GM18498 (cell line): Measurements from ENCODE around the gene LSM14B.
A peak's percentile ranks its signal among the peaks of the same experiment; 100 is the strongest.
"Not testable (repeated sequence)": the region's sequence is repeated elsewhere in the genome, so short reads cannot be mapped to it uniquely, and the experiment has no call there.

ENCODE experiments used
- ATAC-seq: cut with Tn5 transposase; IDR thresholded peaks from one replicate; pipeline ENCODE4 v1.9.1; 2021; ENCODE audit warnings: mild to moderate bottlenecking, moderate library complexity; ENCODE audit not compliant: unreplicated experiment

LSM14B gene

GRCh38 chr20:62111148-62111547, 11.1 kb upstream of the LSM14B start:
- ATAC-seq = no peak

GRCh38 chr20:62112368-62112767, 9.9 kb upstream of the LSM14B start:
- no peak for ATAC-seq

GRCh38 chr20:62114894-62115293, 7.4 kb upstream of the LSM14B start:
- ATAC-seq = no peak

- not testable (repeated sequence) for ATAC-seq
Observed at GRCh38 chr20:62115800-62116407, 6.4 kb upstream of the LSM14B start.

DNA sequence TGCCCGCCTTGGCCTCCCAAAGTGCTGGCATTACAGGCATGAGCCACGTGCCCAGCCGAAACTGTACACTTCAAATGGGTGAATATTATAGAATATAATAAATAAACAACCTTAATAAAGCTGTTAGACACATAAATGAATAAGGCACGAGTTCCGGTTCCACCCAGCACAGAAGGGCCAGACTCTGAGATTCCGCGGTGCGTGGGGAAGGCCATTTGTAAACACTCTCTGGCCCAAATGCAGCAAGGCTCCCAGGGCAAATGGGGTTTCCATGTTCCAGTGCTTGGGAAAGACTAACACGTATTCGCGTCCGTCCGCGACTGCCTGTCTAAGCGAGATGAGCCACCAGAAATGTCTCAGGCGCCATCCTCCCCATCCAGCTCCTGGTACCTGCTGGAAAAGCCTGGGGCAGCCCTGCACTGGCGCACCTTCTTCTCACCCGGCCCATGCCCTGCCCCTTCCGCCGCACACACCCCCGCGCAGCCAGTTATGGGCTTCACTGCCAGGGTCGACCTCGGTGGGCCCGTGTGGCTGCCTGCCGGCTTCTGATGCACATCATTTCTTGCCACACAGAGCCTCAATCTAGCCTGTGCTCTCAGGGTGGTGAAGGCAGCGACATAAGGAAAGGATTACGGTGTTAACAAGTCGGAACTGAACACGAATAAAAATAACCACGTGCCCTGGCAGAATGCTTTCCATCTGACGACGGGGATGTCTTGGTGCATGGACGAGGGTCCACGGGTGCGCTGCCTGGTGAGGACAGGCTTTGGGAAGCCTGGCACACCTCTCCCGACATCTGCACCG, 5.5 kb upstream of the LSM14B start:
- no peak for ATAC-seq

DNA sequence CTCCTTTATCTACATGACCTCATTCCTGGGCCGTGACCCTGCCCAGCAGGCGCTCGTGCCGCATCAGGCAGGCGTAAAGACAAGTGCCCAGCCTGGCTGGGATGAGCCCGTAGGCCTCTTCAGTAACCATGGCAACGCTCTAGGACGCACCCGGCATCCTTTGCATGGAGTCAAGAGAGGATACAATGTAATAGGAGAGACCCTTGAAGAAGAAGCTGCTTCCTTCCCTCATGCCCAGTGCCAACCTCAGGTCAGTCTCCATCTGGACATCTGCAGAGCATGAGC, 5.0 kb upstream of the LSM14B start:
- no peak for ATAC-seq

DNA sequence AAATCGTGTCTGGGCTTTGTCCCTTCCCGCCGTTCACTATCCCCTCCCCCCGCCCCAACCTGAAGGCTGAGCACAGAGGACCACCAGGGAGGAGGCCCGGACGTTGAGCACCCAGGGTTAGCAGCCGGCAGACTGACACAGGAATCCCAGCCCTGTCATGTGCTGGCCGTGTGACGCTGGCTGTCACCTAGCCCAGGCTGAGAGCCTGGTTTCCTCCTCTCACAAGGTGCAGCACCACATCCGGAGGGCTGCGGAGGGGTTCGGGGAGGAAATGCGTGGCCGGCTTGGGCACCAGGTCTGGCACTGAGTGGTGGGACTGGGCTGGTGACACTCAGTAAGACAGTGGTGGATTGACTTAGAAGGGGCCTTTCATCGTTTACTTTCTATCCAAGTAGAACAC, 4.6 kb upstream of the LSM14B start:
- ATAC-seq = no peak

- ATAC-seq = no peak
Observed at GRCh38 chr20:62118113-62119043, 3.9 kb upstream of the LSM14B start.

DNA sequence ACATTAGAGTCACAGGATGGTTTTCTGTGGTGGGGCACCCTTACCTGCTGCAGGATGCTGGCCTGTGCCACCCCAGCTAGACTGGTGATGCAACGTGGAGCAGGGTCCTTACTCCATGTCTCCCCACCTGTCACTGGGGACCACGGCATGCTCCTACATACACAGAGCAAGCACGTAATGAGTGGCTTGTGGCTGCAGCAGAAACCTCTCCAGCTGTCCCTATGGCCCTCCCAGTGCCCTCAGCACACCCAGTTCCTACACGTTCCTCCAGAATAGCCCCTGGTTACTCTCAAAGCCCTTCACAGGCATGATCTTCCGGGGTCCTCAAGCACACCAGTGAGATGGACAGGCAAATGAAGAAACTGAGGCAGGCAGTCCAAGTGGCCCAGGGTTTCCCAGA, 3.2 kb upstream of the LSM14B start:
- no peak for ATAC-seq

DNA sequence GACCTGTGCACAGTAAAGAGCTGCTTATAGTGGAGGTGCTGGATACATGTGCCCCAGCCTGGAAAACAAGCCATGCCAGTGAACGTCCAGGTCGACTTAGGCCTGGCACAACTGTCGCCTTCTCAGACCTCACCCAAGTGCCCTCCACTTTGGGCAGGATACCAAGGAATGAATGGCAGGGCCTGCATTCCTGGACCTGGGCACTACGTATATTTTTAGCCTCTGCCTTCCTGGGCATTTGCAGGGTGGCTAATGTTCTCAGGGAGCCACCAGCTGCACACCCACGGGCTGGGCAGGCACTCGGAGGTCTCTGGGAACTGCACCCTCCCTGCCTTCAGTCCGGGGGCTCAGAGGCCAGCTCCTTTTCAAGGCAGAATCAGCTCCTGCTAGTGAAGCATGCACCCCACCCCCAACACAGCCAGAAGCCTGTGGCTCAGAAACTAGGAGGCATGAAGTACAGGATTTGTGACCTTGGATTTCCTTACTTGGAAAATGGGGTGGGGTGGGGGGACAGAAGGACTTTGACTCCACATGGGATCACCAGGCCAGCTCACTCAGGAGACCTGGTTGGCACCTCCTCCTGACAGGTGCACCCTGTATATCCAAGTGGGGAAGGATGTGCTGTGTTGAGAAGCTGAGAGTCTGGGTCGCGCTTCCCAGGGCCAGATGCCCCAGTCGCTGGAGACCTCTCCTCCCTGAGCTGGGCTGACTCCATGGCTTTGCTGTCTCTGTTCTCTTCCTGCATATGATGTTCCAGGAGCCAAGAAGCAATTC, 2.5 kb upstream of the LSM14B start:
- no peak for ATAC-seq

DNA sequence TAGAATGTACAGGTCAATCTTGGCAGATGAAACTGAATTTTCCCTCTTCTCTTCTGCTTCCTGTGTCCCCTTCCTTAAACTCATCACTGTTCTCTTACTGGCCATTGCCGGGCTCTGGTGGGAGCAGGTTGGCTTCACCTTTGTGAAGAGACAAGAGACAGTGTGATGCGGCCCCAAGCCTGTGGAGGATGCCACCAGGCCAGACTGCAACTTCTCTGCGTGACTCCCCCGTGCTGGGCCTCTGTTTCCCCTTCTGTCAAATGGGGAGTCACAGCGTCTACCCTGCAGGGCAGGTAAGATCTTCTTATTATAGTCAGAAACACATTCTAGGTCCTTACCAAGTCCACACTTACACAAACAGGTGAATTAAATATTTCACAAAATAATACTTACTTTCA, 1.9 kb upstream of the LSM14B start:
- no peak for ATAC-seq

GRCh38 chr20:62120990-62121775, 1.1 kb upstream of the LSM14B start:
- peak; percentile 14 for ATAC-seq

DNA sequence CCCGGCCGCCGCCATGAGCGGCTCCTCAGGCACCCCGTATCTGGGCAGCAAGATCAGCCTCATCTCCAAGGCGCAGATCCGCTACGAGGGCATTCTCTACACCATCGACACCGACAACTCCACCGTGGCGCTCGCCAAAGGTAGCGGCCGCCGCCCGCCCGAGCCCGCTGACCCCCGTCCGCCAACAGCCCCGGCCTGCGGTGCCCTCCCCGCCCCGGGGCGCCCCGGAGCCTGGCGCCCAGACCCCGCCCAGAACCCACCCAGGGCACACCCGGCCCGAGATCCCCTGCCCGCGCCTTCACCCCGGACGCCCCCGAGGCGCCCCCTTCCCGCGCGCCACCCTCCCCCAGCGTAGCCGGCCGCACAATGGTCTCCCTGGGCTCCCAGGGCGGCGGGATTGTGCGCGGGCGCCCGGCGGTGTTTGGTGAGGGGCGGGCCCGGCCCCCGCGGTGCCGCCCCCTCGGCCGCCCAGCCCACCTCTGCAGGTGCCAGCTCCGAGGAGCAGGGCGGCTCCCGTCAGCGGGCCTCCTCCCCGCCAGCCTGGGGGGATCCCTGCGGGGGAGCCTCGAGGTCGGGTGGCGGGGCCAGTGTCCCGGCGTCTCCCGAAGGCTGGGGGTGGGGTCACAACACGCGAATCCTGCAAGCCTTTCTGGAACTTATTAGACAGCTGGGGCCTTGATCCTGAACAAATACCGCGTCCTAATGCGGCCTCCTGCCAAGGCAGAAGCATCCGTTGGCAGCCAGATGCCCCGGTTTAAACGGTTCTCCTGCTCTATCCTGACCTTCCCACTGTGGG, 577 bp downstream of the LSM14B start:
- ATAC-seq = peak; percentile 22

GRCh38 chr20:62123450-62124118, 1.3 kb downstream of the LSM14B start:
- no peak for ATAC-seq

- no peak for ATAC-seq
Observed at GRCh38 chr20:62126141-62126540, 3.9 kb downstream of the LSM14B start.

DNA sequence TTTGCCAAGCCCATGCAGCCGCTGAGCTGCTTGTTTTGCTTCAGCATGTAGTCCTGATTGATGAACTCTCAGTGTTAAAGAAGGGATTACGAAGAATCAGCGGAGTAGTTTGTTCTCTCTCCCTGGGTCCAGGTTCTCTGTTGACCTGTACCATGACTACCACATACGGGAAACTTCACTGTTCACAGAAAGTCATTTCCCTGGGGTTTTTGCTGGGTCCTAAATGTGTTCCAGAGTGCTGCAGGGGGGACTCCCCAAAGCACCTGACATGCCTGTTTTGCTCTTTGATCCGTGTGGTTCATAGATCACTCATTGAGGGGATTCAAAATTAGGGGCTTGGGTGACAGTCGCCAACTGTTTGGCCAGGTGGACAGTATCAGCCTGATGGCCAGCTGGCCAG, 5.5 kb downstream of the LSM14B start:
- no peak for ATAC-seq

DNA sequence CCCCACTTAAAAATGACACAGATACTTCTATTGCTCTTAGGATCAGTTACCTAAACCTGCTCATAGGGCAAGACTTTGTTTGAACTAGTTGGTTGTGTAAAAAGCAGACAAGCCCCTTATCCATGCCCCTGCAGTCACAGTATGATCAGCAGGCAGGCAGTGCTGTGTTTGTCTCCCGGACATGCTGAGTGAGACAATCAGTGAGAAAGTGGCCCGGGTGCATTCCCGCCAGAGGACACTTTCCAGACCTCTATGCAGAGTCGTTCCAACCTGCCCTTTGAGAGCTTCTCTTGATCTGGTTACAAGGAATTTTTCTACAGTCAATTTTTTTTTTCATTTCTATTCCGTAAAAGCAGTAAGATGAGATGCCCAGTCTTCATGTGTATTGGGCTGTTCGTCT, 6.2 kb downstream of the LSM14B start:
- ATAC-seq = no peak

DNA sequence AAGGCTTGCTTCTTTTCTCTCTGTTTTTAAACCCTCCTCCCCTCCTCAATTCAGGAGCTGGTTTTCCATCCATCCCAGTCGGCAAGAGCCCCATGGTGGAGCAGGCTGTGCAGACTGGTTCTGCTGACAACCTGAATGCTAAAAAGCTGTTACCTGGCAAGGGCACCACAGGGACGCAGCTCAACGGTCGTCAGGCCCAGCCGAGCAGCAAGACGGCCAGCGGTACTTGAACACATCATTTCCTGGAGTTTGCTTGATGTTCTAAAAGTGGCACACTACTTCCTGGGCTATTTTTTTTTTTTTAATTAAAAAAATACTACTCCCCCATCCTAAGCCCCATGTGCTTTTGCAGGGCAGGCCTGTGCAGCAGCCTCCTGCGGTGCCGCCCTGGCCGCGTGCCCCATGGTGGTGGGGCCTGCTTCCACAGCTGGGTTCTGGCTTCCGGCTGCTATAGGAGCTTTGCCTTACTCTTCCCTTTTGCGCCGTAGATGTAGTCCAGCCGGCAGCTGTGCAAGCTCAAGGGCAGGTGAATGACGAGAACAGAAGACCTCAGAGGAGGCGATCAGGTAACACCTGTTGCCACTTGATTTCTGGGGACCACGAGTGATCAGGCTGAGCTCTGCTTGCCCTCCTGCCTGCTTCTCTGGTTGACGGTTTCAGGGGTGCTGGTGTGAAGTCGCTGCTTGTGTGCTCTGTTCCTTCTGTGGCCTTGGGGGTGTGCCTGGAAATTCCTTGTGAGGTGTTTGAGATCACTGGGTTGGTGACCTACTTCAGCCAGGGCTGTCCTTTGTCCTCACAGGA, 7.7 kb downstream of the LSM14B start:
- ATAC-seq = no peak
